ENCODE results near the gene RNF11.
"Not testable (repeated sequence)": the region's sequence is repeated elsewhere in the genome, so short reads cannot be mapped to it uniquely, and the experiment has no call there.

RNF11 gene

GRCh38 chr1:51249445-51249844 lies 13.4 kb downstream of the RNF11 start:
- H3K27me3 ChIP-seq (replicated peaks), result no peaks in the 10 kb centered on the region
- TF ChIP-seq CTCF (IDR thresholded peaks at IDR 0.05; ENCODE audit: low read depth, low read length, missing control alignments), result no peak
- no peak overlapping the region for H3K27ac ChIP-seq
- in situ Hi-C loops (cut with HindIII; ENCODE audit: low pct_ligation_motif_present, low sequenced_read_pairs), result no loop called here
- H3K36me3 ChIP-seq (replicated peaks), result no peaks in the 10 kb centered on the region
- no peak for DNase-seq
- H3K4me3 ChIP-seq (ENCODE audit: low read depth, low read length), result no peak overlapping the region

- in situ Hi-C loops (cut with HindIII; ENCODE audit: low pct_ligation_motif_present, low sequenced_read_pairs); H3K4me3 ChIP-seq (ENCODE audit: low read depth, low read length); H3K36me3 ChIP-seq (replicated peaks); H3K27ac ChIP-seq; DNase-seq; H3K27me3 ChIP-seq (replicated peaks): not testable (repeated sequence)
These were observed 14.7 kb downstream of the RNF11 start for GRCh38 chr1:51250729-51251128.

GRCh38 chr1:51251165-51251564 lies 15.1 kb downstream of the RNF11 start:
- H3K27ac ChIP-seq; H3K27me3 ChIP-seq (replicated peaks); H3K4me3 ChIP-seq (ENCODE audit: low read depth, low read length); DNase-seq; H3K36me3 ChIP-seq (replicated peaks); in situ Hi-C loops (cut with HindIII; ENCODE audit: low pct_ligation_motif_present, low sequenced_read_pairs): not testable (repeated sequence)

- TF ChIP-seq CTCF (IDR thresholded peaks at IDR 0.05; ENCODE audit: low read depth, low read length, missing control alignments), result no peak
- H3K27ac ChIP-seq, result no peak overlapping the region
- H3K4me3 ChIP-seq (ENCODE audit: low read depth, low read length), result no peak overlapping the region
- H3K36me3 ChIP-seq (replicated peaks), result no peaks in the 10 kb centered on the region
- in situ Hi-C loops (cut with HindIII; ENCODE audit: low pct_ligation_motif_present, low sequenced_read_pairs), result no loop called here
- DNase-seq, result no peak
- no peaks in the 10 kb centered on the region for H3K27me3 ChIP-seq (replicated peaks)
These were observed 16.3 kb downstream of the RNF11 start for GRCh38 chr1:51252366-51252765.

- DNase-seq, result no peak
- no peaks in the 10 kb centered on the region for H3K27me3 ChIP-seq (replicated peaks)
- no peak for TF ChIP-seq CTCF (IDR thresholded peaks at IDR 0.05; ENCODE audit: low read depth, low read length, missing control alignments)
- H3K36me3 ChIP-seq (replicated peaks), result no peaks in the 10 kb centered on the region
- H3K4me3 ChIP-seq (ENCODE audit: low read depth, low read length), result no peak overlapping the region
- H3K27ac ChIP-seq, result no peak overlapping the region
- in situ Hi-C loops (cut with HindIII; ENCODE audit: low pct_ligation_motif_present, low sequenced_read_pairs), result no loop called here
These were observed 17.6 kb downstream of the RNF11 start for GRCh38 chr1:51253691-51254090.

- in situ Hi-C loops (cut with HindIII; ENCODE audit: low pct_ligation_motif_present, low sequenced_read_pairs), result no loop called here
- no peak for TF ChIP-seq CTCF (IDR thresholded peaks at IDR 0.05; ENCODE audit: low read depth, low read length, missing control alignments)
These were observed 19.3 kb downstream of the RNF11 start for GRCh38 chr1:51255331-51255730.

GRCh38 chr1:51263147-51263877 lies 27.2 kb downstream of the RNF11 start:
- no peak for TF ChIP-seq CTCF (IDR thresholded peaks at IDR 0.05; ENCODE audit: low read depth, low read length, missing control alignments)
- H3K27ac ChIP-seq, result peak overlapping the region; percentile 67
- in situ Hi-C loops (cut with HindIII; ENCODE audit: low pct_ligation_motif_present, low sequenced_read_pairs), result no loop called here

More at GRCh38 chr1:51255331-51255730, 19.3 kb downstream of the RNF11 start:
- DNase-seq, result no peak
- no peak overlapping the region for H3K4me3 ChIP-seq (ENCODE audit: low read depth, low read length)
- no peaks in the 10 kb centered on the region for H3K27me3 ChIP-seq (replicated peaks)
- no peaks in the 10 kb centered on the region for H3K36me3 ChIP-seq (replicated peaks)
- no peak overlapping the region for H3K27ac ChIP-seq

More at GRCh38 chr1:51263147-51263877, 27.2 kb downstream of the RNF11 start:
- Histone ChIP-seq H3K36me3 (replicated peaks) (no peaks in the 10 kb centered on the region), H3K27me3 (replicated peaks) (no peaks in the 10 kb centered on the region), H3K4me3 (ENCODE audit: low read depth, low read length) (no peak overlapping the region)
- DNase-seq, result no peak
